ENCODE data around the gene SLC28A1. TPM values are rescaled to one million over a fixed set of nuclear protein-coding genes. Genes with fewer than 3 reads are reported as not detected.

Gene SLC28A1
- total RNA-seq, 1 experiment from 2014 or later = 0.13 TPM

DNA sequence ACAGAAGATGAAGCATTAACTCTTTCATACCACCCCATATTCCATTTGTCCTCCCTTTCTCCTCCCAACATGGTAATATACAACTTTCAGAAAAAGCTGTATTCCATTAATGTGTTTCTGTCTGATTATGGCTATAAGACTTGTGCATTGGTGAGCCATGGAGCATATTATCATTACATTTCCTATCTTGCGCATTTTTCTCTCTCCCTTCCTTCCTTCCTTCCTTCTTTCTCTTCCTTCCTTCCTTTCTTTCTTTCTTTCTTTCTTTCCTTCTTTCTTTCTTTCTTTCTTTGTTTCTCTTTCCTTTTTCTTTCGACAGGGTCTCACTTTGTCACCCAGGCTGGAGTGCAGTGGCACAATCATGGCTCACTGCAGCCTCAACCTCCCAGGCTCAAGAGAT lies 71.7 kb downstream of the SLC28A1 start:
- no peak for DNase-seq
- peaks cover 32 to 34% of the 10 kb centered on the region in 2 experiments for H3K4me1 Mint-ChIP-seq
- TF ChIP-seq, protein P1, sequence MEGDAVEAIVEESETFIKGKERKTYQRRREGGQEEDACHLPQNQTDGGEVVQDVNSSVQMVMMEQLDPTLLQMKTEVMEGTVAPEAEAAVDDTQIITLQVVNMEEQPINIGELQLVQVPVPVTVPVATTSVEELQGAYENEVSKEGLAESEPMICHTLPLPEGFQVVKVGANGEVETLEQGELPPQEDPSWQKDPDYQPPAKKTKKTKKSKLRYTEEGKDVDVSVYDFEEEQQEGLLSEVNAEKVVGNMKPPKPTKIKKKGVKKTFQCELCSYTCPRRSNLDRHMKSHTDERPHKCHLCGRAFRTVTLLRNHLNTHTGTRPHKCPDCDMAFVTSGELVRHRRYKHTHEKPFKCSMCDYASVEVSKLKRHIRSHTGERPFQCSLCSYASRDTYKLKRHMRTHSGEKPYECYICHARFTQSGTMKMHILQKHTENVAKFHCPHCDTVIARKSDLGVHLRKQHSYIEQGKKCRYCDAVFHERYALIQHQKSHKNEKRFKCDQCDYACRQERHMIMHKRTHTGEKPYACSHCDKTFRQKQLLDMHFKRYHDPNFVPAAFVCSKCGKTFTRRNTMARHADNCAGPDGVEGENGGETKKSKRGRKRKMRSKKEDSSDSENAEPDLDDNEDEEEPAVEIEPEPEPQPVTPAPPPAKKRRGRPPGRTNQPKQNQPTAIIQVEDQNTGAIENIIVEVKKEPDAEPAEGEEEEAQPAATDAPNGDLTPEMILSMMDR (conservative IDR thresholded peaks at IDR 0.05) = no peak
- Histone ChIP-seq H2AFZ (ENCODE audit: low read length) (no peak overlapping the region), H3K9me3 (ENCODE audit: control insufficient read depth, low read depth, low read length) (no peaks in the 10 kb centered on the region), H3K79me1 (ENCODE audit: insufficient read depth, low read depth, low read length, poor library complexity, severe bottlenecking) (no peaks in the 10 kb centered on the region), H4K20me1 (ENCODE audit: control insufficient read depth, insufficient read depth, insufficient read length) (no peaks in the 10 kb centered on the region), H4K5ac (ENCODE audit: insufficient read length, low read depth, low read length) (no peak overlapping the region), H2BK120ac (ENCODE audit: low read depth, low read length, poor library complexity, severe bottlenecking) (no peak overlapping the region), H3K27me3 (ENCODE audit: insufficient read depth, low read length) (no peaks in the 10 kb centered on the region; the same call in 1 of the 2 replicates), H3K14ac (ENCODE audit: insufficient read depth, low read length) (no peak overlapping the region), H3K4me1 (ENCODE audit: insufficient read depth, low read length) (no peaks in the 10 kb centered on the region; the same call in 1 of the 2 replicates), H3K56ac (ENCODE audit: insufficient read length, low read depth, low read length) (no peak overlapping the region), H4K91ac (ENCODE audit: insufficient read length, low read depth, low read length) (no peak overlapping the region), H2BK5ac (ENCODE audit: insufficient read length, low read length) (no peak overlapping the region), H2BK15ac (ENCODE audit: low read depth, low read length) (no peak overlapping the region), H2AK5ac (ENCODE audit: insufficient read length, low read length) (no peak overlapping the region), H3K79me2 (ENCODE audit: insufficient read depth, low read length) (no peaks in the 10 kb centered on the region), H3K23ac (ENCODE audit: insufficient read length, low read depth, low read length) (no peak overlapping the region), H3K18ac (ENCODE audit: insufficient read length, low read depth, low read length) (no peak overlapping the region), H2BK12ac (ENCODE audit: insufficient read length, low read depth, low read length) (no peak overlapping the region), H3K4me2 (ENCODE audit: insufficient read depth, insufficient read length, low read length) (no peak overlapping the region), H3K23me2 (ENCODE audit: insufficient read length, low read depth, low read length, poor library complexity, severe bottlenecking) (no peaks in the 10 kb centered on the region), H2BK20ac (ENCODE audit: low read depth, low read length, poor library complexity, severe bottlenecking) (no peak overlapping the region), H3K4ac (ENCODE audit: low read depth, low read length) (no peak overlapping the region), H3T11ph (ENCODE audit: low read length) (no peak overlapping the region), H3K9ac (ENCODE audit: extremely low read depth, insufficient read length, low read length) (no peak overlapping the region), H4K8ac (replicated peaks; ENCODE audit: insufficient read length, low read depth, low read length) (no peak overlapping the region), H3K27ac (ENCODE audit: insufficient read length, low read depth, low read length) (no peak overlapping the region)
- no CpG with 5 or more reads among the region's 2 CpGs for WGBS (ENCODE audit: extremely low coverage, insufficient read length, low lambda C conversion rate)
- no peaks in the 10 kb centered on the region for H3K27me3 Mint-ChIP-seq (ENCODE audit: low read depth)
- peaks cover 0 to 6% of the 10 kb centered on the region in 2 experiments; a peak in 2 of 5 replicates for H3K9me3 Mint-ChIP-seq
- H3K27ac Mint-ChIP-seq = no peak overlapping the region
- no peak overlapping the region for H3K4me3 Mint-ChIP-seq
- 0 out of 7 replicates have a peak, but pooled peaks cover 0 to 3% (median 0%) of the 10 kb centered on the region in 3 experiments for H3K36me3 Mint-ChIP-seq (ENCODE audit: insufficient read depth in 1 of 3, low read depth in 3 of 3)

All from H9 (cell line).